GM19099 (cell line): ENCODE measurements around the gene KRTAP27-1.

Experiments used
- POLR2A ChIP-seq: IDR thresholded peaks from 3 replicates; pipeline ENCODE4 v1.6.1; 2011; ENCODE audit warnings: low read depth; ENCODE audit not compliant: insufficient read length; ENCODE audit errors: extremely low read depth

KRTAP27-1 gene

GRCh38 chr21:30329203-30329875 lies 8.2 kb downstream of the KRTAP27-1 start:
- no peak for TF ChIP-seq POLR2A

GRCh38 chr21:30326390-30326789 lies 11.1 kb downstream of the KRTAP27-1 start:
- TF ChIP-seq POLR2A: no peak

- TF ChIP-seq POLR2A: no peak
Measured at GRCh38 chr21:30320215-30320614, 17.3 kb downstream of the KRTAP27-1 start, which contains the start of gene KRTAP26-1. KRTAP26-1 (minus strand) TSS chr21:30320315; CDS start chr21:30320035, 280 bp downstream.

- TF ChIP-seq POLR2A: no peak
Measured at GRCh38 chr21:30315701-30316100, 21.8 kb downstream of the KRTAP27-1 start.

- no peak for TF ChIP-seq POLR2A
Measured at GRCh38 chr21:30306884-30307283, 30.6 kb downstream of the KRTAP27-1 start.

- TF ChIP-seq POLR2A: no peak
Measured at GRCh38 chr21:30305136-30305535, 32.4 kb downstream of the KRTAP27-1 start.

GRCh38 chr21:30289215-30289614 lies 48.3 kb downstream of the KRTAP27-1 start, which contains the start of gene KRTAP25-1:
KRTAP25-1 (minus strand) TSS chr21:30289514; CDS start chr21:30289490, 24 bp downstream.
- TF ChIP-seq POLR2A: no peak
